ENCODE data around the gene PITRM1.

- TF ChIP-seq CTCF (IDR thresholded peaks at IDR 0.05; ENCODE audit: insufficient read depth, low read length) (no peak), REST (IDR thresholded peaks at IDR 0.05; ENCODE audit: insufficient replicate concordance, low read depth) (no peak), POLR2AphosphoS5 (IDR thresholded peaks at IDR 0.05; ENCODE audit: low read depth) (no peak), GABPA (IDR thresholded peaks at IDR 0.05; ENCODE audit: low read depth) (no peak), SPI1 (IDR thresholded peaks at IDR 0.05; ENCODE audit: borderline replicate concordance, low read depth) (no peak)
Observed at GRCh38 chr10:3167611-3168330, 4.8 kb downstream of the PITRM1 start.
